ENCODE measurements around the gene RAPGEF5.

GRCh38 chr7:22323714-22324113, 33.2 kb downstream of the RAPGEF5 start:
- TF ChIP-seq EZH2phosphoT487 (IDR thresholded peaks at IDR 0.05; ENCODE audit: insufficient read depth, low read depth) (no peak), EZH2 (IDR thresholded peaks at IDR 0.05; ENCODE audit: insufficient read depth, poor library complexity, severe bottlenecking) (no peak)
